ENCODE data around the gene MYD88.

- TF ChIP-seq CTCF (optimal IDR thresholded peaks at IDR 0.05 in 1 of 3, IDR thresholded peaks at IDR 0.05 in 1 of 3, conservative IDR thresholded peaks at IDR 0.05 in 1 of 3; ENCODE audit: extremely low read depth in 1 of 3, insufficient read depth in 2 of 3, low read length in 3 of 3) (no peak), EZH2 (IDR thresholded peaks at IDR 0.05; ENCODE audit: low read length) (no peak)
These were observed 17.0 kb upstream of the MYD88 start for GRCh38 chr3:38121451-38121831.
